ENCODE data around the gene AASDHPPT.
"Not testable (repeated sequence)": the region's sequence is repeated elsewhere in the genome, so short reads cannot be mapped to it uniquely, and the experiment has no call there.

AASDHPPT gene

DNA sequence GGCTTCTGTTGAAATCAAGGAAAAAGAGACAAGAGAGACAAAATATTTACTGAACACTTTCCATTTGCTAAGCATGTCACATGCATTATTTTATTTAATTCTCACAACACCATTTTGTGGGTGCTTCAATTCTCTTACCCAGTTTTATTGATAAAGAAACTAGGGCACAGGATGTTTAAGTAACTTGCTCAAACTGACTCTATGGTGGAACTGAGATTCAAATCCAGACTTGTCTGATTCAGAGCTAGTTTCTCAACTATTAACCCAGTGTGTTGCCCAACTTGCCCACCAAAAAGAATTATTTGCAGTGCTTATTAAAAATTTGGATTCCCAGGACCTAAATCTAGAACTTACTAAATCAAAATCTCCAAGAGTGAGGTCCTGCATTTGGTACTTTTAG is 33.9 kb upstream of the AASDHPPT start:
- TF ChIP-seq, protein P1, sequence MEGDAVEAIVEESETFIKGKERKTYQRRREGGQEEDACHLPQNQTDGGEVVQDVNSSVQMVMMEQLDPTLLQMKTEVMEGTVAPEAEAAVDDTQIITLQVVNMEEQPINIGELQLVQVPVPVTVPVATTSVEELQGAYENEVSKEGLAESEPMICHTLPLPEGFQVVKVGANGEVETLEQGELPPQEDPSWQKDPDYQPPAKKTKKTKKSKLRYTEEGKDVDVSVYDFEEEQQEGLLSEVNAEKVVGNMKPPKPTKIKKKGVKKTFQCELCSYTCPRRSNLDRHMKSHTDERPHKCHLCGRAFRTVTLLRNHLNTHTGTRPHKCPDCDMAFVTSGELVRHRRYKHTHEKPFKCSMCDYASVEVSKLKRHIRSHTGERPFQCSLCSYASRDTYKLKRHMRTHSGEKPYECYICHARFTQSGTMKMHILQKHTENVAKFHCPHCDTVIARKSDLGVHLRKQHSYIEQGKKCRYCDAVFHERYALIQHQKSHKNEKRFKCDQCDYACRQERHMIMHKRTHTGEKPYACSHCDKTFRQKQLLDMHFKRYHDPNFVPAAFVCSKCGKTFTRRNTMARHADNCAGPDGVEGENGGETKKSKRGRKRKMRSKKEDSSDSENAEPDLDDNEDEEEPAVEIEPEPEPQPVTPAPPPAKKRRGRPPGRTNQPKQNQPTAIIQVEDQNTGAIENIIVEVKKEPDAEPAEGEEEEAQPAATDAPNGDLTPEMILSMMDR (IDR thresholded peaks at IDR 0.05; ENCODE audit: insufficient read depth, low read length, poor library complexity, severe bottlenecking), result no peak
- H3K36me3 ChIP-seq (ENCODE audit: control insufficient read depth, insufficient read depth, low read length), result no peaks in the 10 kb centered on the region
- no peak overlapping the region for H3K4me3 ChIP-seq (replicated peaks; ENCODE audit: low read depth, low read length)
- no peak for DNase-seq (ENCODE audit: extremely low read depth, insufficient read length)
- no peaks in the 10 kb centered on the region for H3K27me3 ChIP-seq (replicated peaks; ENCODE audit: control insufficient read depth, insufficient read depth, low read length)

DNA sequence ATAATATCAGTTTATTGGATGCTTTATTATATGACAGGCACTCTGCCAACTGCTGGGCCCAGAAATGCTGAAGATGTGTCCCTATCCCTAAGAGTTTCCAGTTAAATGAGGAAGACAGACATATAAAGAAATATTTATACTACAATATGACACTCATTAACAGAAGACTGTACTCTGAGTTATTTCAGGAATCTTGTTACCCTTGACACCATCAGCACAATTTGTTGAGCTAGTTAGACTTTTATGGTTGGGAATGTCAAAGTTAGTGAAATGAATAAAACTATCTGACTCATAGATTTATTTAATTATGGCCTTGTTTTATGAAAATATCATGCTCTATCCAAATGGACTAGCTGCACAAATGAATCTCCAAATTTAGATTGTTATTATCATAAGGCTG is 29.8 kb upstream of the AASDHPPT start:
- Histone ChIP-seq H3K4me3 (replicated peaks; ENCODE audit: low read depth, low read length) (no peak overlapping the region), H3K36me3 (ENCODE audit: control insufficient read depth, insufficient read depth, low read length) (no peaks in the 10 kb centered on the region), H3K27me3 (replicated peaks; ENCODE audit: control insufficient read depth, insufficient read depth, low read length) (no peaks in the 10 kb centered on the region)
- TF ChIP-seq, protein P1 (IDR thresholded peaks at IDR 0.05; ENCODE audit: insufficient read depth, low read length, poor library complexity, severe bottlenecking), result no peak
- no peak for DNase-seq (ENCODE audit: extremely low read depth, insufficient read length)

DNA sequence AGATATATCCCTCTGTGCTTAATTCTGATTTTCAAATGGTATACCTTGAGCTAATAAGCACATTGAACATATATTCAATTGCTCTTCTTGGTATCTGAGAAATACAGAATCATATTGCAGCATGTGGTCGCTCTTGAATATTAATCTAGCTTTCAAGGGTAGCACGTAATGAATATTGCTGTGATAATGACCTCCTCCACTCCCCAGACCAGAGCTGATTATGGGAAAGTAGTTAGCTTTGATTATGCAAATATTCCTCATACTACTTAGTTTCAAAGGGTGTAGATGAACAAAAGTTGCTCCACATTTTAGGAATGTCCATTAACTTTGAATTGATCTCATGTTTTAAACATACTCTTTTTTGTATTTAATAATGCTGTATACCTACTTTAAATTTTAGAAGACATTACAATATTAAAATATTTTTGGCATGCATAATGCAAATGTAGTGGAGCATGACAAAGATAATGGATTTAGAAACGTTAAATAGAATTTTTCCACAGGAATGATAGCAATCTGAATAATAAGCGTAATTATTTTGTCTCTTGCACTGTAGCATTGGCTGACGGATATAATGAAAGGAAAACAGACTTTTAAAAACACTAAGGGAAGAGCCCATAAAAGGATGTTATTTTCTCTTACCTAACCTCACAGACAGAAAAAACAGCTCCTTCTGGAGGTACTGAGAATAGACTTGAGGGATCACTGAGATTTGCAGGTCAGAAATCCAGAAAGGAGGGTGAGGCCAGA is 27.6 kb upstream of the AASDHPPT start:
- DNase-seq (ENCODE audit: extremely low read depth, insufficient read length), result no peak
- TF ChIP-seq, protein P1 (IDR thresholded peaks at IDR 0.05; ENCODE audit: insufficient read depth, low read length, poor library complexity, severe bottlenecking), result no peak
- H3K36me3 ChIP-seq (ENCODE audit: control insufficient read depth, insufficient read depth, low read length), result no peaks in the 10 kb centered on the region

DNA sequence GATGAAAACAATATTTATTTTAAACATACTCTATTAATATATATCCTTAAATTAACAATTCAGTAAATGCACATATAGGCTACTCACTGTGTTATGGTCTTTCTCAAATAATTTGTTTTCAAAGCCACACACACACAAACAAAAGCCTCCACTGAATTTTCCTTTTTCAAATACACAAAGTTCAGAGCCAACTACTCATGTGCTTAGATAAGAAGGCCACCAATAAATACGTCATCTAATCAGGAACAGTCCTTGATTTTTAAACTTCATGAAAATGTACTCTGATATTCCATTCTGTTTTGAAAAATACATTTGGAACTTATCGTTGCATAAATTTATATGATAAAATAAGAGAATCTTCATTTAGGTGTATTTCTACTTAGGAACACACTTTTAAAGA is 26.4 kb upstream of the AASDHPPT start:
- Histone ChIP-seq H3K27me3 (replicated peaks; ENCODE audit: control insufficient read depth, insufficient read depth, low read length) (no peaks in the 10 kb centered on the region), H3K36me3 (ENCODE audit: control insufficient read depth, insufficient read depth, low read length) (no peaks in the 10 kb centered on the region), H3K4me3 (replicated peaks; ENCODE audit: low read depth, low read length) (no peak overlapping the region)
- DNase-seq (ENCODE audit: extremely low read depth, insufficient read length), result no peak
- TF ChIP-seq, protein P1 (IDR thresholded peaks at IDR 0.05; ENCODE audit: insufficient read depth, low read length, poor library complexity, severe bottlenecking), result no peak

More for the DNA sequence above, 27.6 kb upstream of the AASDHPPT start:
- Histone ChIP-seq H3K27me3 (replicated peaks; ENCODE audit: control insufficient read depth, insufficient read depth, low read length) (no peaks in the 10 kb centered on the region), H3K4me3 (replicated peaks; ENCODE audit: low read depth, low read length) (no peak overlapping the region)

DNA sequence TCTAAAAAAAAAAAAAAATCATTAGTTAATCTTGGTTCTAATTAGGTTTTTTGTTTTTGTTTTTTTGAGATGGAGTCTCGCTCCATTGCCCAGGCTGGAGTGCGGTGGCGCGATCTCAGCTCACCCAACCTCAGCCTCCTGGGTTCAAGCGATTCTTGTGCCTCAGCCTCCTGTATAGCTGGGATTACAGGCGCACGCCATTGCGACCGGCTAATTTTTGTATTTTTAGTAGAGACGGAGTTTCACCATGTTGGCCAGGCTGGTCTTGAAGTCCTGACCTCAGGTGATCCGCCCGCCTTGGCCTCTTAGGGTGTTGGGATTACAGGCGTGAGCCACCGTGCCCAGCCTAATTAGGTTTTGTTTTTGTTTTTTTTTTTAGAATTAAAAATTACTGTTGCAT is 19.1 kb upstream of the AASDHPPT start:
- not testable (repeated sequence) for H3K4me3 ChIP-seq (replicated peaks; ENCODE audit: low read depth, low read length); H3K27me3 ChIP-seq (replicated peaks; ENCODE audit: control insufficient read depth, insufficient read depth, low read length); DNase-seq (ENCODE audit: extremely low read depth, insufficient read length); H3K36me3 ChIP-seq (ENCODE audit: control insufficient read depth, insufficient read depth, low read length)

DNA sequence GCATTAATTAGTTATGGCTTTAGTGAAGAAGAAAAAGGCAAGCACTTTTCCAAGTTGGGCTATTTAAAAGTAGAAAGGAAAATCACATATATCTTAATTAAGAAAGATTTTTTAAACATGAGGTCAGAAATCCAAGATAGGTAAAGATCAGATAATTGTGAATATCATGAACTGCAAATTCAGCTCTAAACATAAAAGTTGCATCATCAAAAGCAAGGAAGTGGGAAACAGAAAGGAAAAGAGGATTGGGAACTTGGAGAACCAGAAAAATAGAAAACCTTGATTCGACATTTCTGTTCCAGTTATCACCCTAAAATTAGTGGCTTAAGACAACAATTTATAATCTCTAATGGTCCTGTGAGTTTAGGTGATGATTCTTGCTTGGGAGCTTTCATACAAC is 17.8 kb upstream of the AASDHPPT start:
- no peak for DNase-seq (ENCODE audit: extremely low read depth, insufficient read length)
- no peaks in the 10 kb centered on the region for H3K36me3 ChIP-seq (ENCODE audit: control insufficient read depth, insufficient read depth, low read length)
- TF ChIP-seq, protein P1 (IDR thresholded peaks at IDR 0.05; ENCODE audit: insufficient read depth, low read length, poor library complexity, severe bottlenecking), result no peak

More for the DNA sequence above, 17.8 kb upstream of the AASDHPPT start:
- Histone ChIP-seq H3K4me3 (replicated peaks; ENCODE audit: low read depth, low read length) (no peak overlapping the region), H3K27me3 (replicated peaks; ENCODE audit: control insufficient read depth, insufficient read depth, low read length) (no peaks in the 10 kb centered on the region)
